Caco-2 (cell line): ENCODE measurements around the gene PRG2. TPM values are rescaled to one million over a fixed set of nuclear protein-coding genes. Genes with fewer than 3 reads are reported as not detected.

Experiments used
- BruUV-seq: library from RNA; stranded (reverse); fragments of 400-500 nt; replicated peaks from 2 replicates; lab custom pipeline; 2021; lab: Mats Ljungman, UMichigan
- CTCF ChIA-PET: fragments of 300-600 bp; sonication (Branson Sonifier 250); formaldehyde crosslinking; loops from one replicate; lab custom pipeline; 2022; ENCODE audit warnings: antibody characterized with exemption; lab: Charles Lee
- POLR2A ChIA-PET: fragments of 300-600 bp; sonication (Branson Sonifier 250); formaldehyde crosslinking; loops from one replicate; lab custom pipeline; 2022; ENCODE audit warnings: antibody characterized with exemption; lab: Charles Lee
- DNase-seq, 2 experiments: peaks; one replicate each; pipeline versions ENCODE4 v3.0.0 to v3.0.0-alpha.2; 2020 to 2022
- H3K27me3 ChIP-seq: replicated peaks from 2 replicates; pipeline ENCODE4 v1.6.0; 2011; ENCODE audit warnings: low read length; ENCODE audit not compliant: control insufficient read depth, insufficient read depth
- H3K36me3 ChIP-seq: 2 replicates; pipeline ENCODE4 v1.5.1; 2011; ENCODE audit warnings: low read length; ENCODE audit not compliant: control insufficient read depth, insufficient read depth
- H3K4me1 ChIP-seq: fragments of 250-450 bp; sonication (Bioruptor Pico); 2 replicates; pipeline ENCODE4 v1.5.1; 2020; ENCODE audit warnings: mild to moderate bottlenecking
- H3K4me3 ChIP-seq: 2 replicates; pipeline ENCODE4 v1.5.1; 2011; ENCODE audit warnings: low read depth, mild to moderate bottlenecking, control low read depth, low read length
- H3K9me3 ChIP-seq: fragments of 250-450 bp; sonication (Bioruptor Pico); 2 replicates; pipeline ENCODE4 v1.5.1; 2020; ENCODE audit warnings: mild to moderate bottlenecking, moderate library complexity
- H3K27ac Mint-ChIP-seq: one replicate; pipeline ENCODE4 v1.8.0; 2022; ENCODE audit warnings: mixed read lengths; ENCODE audit not compliant: unreplicated experiment
- H3K27me3 Mint-ChIP-seq: one replicate; pipeline ENCODE4 v1.8.0; 2022; ENCODE audit warnings: mixed read lengths; ENCODE audit not compliant: insufficient read depth, unreplicated experiment
- H3K36me3 Mint-ChIP-seq: one replicate; pipeline ENCODE4 v1.8.0; 2022; ENCODE audit warnings: mild to moderate bottlenecking, mixed read lengths; ENCODE audit not compliant: insufficient read depth, unreplicated experiment
- H3K4me1 Mint-ChIP-seq: one replicate; pipeline ENCODE4 v1.8.0; 2022; ENCODE audit warnings: low read depth, mixed read lengths; ENCODE audit not compliant: unreplicated experiment
- H3K4me3 Mint-ChIP-seq: one replicate; pipeline ENCODE4 v1.8.0; 2022; ENCODE audit warnings: mild to moderate bottlenecking, moderate library complexity, mixed read lengths; ENCODE audit not compliant: unreplicated experiment
- H3K9me3 Mint-ChIP-seq: one replicate; pipeline ENCODE4 v1.8.0; 2022; ENCODE audit warnings: mixed read lengths; ENCODE audit not compliant: unreplicated experiment
- intact Hi-C: fragments of 100-400 bp; cut with micrococcal nuclease; formaldehyde crosslinking; loops from one replicate; pipeline ENCODE4 v1.10.0; 2022; ENCODE audit not compliant: unreplicated experiment
- total RNA-seq: library from RNA; stranded (reverse); gene quantifications from 2 replicates; pipeline ENCODE4 v1.2.3, GENCODE V29; 2022
- TF ChIP-seq, protein P1 (sequence below), 2 experiments: fragments of 200-600 bp in 1 of 2; IDR thresholded peaks; 1 replicate in 1 of 2; 2 replicates in 1 of 2; pipeline versions ENCODE4 v1.5.1 to v1.8.0; 2011 to 2022; ENCODE audit warnings: antibody characterized with exemption in 1 of 2, control low read depth in 1 of 2, inconsistent platforms in 1 of 2, low read depth in 1 of 2, low read length in 1 of 2, mild to moderate bottlenecking in 1 of 2, moderate library complexity in 1 of 2; ENCODE audit not compliant: insufficient read depth in 1 of 2, severe bottlenecking in 1 of 2, unreplicated experiment in 1 of 2

Gene PRG2
- total RNA-seq, 1 experiment from 2014 or later, result not detected

DNA sequence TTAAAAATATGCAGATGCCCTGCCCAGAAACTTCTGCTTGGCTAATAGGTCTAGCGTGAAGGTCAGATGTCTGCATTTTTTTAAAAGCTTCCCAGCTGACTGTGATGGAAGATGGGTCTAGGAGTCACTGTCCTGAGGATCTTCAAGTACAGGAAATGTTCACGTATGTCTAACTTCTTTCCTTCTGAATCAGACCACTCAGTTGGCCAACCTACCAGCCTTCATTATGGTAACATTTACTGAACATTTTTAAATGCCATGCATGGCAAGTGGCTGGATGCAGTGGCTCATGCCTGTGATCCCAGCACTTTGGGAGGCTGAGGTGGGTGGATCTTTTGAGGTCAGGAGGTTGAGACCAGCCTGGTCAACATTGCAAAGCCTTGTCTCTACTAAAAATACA lies 1.1 kb upstream of the PRG2 start:
- Mint-ChIP-seq H3K4me1 (no peaks in the 10 kb centered on the region), H3K9me3 (no peaks in the 10 kb centered on the region), H3K4me3 (no peak overlapping the region), H3K27ac (no peak overlapping the region), H3K36me3 (no peaks in the 10 kb centered on the region), H3K27me3 (peaks cover 22% of the 10 kb centered on the region)
- POLR2A ChIA-PET, result no interaction called here
- CTCF ChIA-PET, result interaction anchor here (0.6 kb wide), 1 partner anchor 46 kb away, joined by 4 read pairs; no protein-coding TSS in a partner anchor
- Histone ChIP-seq H3K4me3 (no peak overlapping the region), H3K27me3 (no peaks in the 10 kb centered on the region), H3K9me3 (no peaks in the 10 kb centered on the region), H3K36me3 (no peaks in the 10 kb centered on the region), H3K4me1 (no peaks in the 10 kb centered on the region)
- no peak for DNase-seq
- TF ChIP-seq, protein P1, sequence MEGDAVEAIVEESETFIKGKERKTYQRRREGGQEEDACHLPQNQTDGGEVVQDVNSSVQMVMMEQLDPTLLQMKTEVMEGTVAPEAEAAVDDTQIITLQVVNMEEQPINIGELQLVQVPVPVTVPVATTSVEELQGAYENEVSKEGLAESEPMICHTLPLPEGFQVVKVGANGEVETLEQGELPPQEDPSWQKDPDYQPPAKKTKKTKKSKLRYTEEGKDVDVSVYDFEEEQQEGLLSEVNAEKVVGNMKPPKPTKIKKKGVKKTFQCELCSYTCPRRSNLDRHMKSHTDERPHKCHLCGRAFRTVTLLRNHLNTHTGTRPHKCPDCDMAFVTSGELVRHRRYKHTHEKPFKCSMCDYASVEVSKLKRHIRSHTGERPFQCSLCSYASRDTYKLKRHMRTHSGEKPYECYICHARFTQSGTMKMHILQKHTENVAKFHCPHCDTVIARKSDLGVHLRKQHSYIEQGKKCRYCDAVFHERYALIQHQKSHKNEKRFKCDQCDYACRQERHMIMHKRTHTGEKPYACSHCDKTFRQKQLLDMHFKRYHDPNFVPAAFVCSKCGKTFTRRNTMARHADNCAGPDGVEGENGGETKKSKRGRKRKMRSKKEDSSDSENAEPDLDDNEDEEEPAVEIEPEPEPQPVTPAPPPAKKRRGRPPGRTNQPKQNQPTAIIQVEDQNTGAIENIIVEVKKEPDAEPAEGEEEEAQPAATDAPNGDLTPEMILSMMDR (IDR thresholded peaks at IDR 0.05; ENCODE audit: insufficient read depth in 1 of 2, low read depth in 1 of 2, low read length in 1 of 2, severe bottlenecking in 1 of 2, unreplicated experiment in 1 of 2), result no peak
- intact Hi-C loops, result no loop called here
- no TSS peak for BruUV-seq

DNA sequence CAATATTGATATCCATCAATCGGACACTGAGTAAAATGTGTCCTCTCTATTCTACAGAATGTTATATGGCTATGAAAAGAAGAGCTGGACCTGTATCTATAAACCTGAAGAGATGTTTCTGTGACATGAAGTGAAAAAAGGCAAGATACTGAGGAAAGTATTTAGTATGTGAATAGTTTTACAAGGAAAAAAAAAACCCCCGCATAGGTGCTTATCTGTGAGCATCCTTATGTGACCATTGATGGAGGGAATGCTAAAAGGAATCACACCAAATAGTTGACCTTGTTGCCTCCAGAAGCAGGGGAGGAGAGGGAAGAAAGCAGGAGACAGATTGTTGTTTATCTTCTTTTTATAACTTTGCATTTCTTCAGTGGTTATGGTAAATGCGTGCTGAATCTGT lies 661 bp upstream of the PRG2 start:
- H3K4me1 ChIP-seq, result no peaks in the 10 kb centered on the region
- no peak overlapping the region for H3K4me3 Mint-ChIP-seq
- intact Hi-C loops, result no loop called here
- no peak for DNase-seq
- H3K4me1 Mint-ChIP-seq, result no peaks in the 10 kb centered on the region
- ChIA-PET POLR2A (no interaction called here), CTCF (interaction anchor here (0.6 kb wide), 1 partner anchor 46 kb away, joined by 4 read pairs; no protein-coding TSS in a partner anchor)
- no peaks in the 10 kb centered on the region for H3K9me3 Mint-ChIP-seq
- no peaks in the 10 kb centered on the region for H3K36me3 Mint-ChIP-seq
- H3K9me3 ChIP-seq, result no peaks in the 10 kb centered on the region
- no peak overlapping the region for H3K27ac Mint-ChIP-seq
- TF ChIP-seq, protein P1 (IDR thresholded peaks at IDR 0.05; ENCODE audit: insufficient read depth in 1 of 2, low read depth in 1 of 2, low read length in 1 of 2, severe bottlenecking in 1 of 2, unreplicated experiment in 1 of 2), result no peak
- no peaks in the 10 kb centered on the region for H3K27me3 ChIP-seq
- peaks cover 24% of the 10 kb centered on the region for H3K27me3 Mint-ChIP-seq
- no peak overlapping the region for H3K4me3 ChIP-seq
- BruUV-seq, result no TSS peak
- no peaks in the 10 kb centered on the region for H3K36me3 ChIP-seq

DNA sequence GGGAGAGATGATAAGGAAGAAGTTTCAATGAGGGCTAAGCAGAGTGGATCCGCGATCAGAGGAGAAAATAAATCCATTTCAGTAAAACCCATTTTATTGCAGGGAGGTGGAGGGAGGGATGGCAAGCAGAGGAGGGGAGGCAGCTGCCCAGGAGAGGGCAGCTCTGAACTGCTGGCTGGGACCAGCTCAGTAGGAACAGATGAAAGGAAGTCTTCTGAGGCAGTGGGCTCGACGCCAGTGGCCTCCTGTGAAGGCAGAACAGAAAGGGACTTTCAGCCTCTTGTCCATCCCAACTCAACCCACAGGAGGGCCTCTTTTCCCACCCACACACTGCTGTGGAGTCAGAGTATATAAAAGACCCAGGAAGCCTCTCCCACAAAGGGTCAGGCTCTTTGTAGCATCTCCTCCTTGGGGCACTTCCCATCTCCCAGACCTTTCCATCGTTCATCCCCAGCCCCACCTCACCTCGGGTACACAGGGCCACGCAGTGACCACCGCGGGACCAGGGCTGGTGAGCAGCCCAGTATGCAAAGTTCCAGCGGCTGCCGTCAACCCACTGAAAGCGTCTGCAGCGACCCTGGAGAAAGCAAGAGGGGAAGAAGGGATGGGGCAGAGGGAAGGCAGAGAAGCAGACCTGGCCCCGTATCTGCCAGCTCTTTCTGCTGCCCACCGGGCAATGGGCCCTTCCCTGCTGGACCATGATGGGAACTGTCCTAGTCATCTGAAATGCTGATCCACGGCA lies 3.0 kb downstream of the PRG2 start:
- Mint-ChIP-seq H3K4me3 (no peak overlapping the region), H3K9me3 (no peaks in the 10 kb centered on the region), H3K27me3 (peaks cover 30% of the 10 kb centered on the region), H3K27ac (no peak overlapping the region), H3K4me1 (no peaks in the 10 kb centered on the region), H3K36me3 (no peaks in the 10 kb centered on the region)
- Histone ChIP-seq H3K9me3 (no peaks in the 10 kb centered on the region), H3K36me3 (no peaks in the 10 kb centered on the region), H3K4me3 (no peak overlapping the region), H3K4me1 (no peaks in the 10 kb centered on the region), H3K27me3 (no peaks in the 10 kb centered on the region)
- DNase-seq, result no peak
- ChIA-PET CTCF (no interaction called here), POLR2A (no interaction called here)
- no TSS peak for BruUV-seq
- intact Hi-C loops, result no loop called here
- TF ChIP-seq, protein P1 (IDR thresholded peaks at IDR 0.05; ENCODE audit: insufficient read depth in 1 of 2, low read depth in 1 of 2, low read length in 1 of 2, severe bottlenecking in 1 of 2, unreplicated experiment in 1 of 2), result no peak
